ENCODE data around the gene SND1.
A peak's percentile ranks its signal among the peaks of the same experiment; 100 is the strongest.

SND1 gene

DNA sequence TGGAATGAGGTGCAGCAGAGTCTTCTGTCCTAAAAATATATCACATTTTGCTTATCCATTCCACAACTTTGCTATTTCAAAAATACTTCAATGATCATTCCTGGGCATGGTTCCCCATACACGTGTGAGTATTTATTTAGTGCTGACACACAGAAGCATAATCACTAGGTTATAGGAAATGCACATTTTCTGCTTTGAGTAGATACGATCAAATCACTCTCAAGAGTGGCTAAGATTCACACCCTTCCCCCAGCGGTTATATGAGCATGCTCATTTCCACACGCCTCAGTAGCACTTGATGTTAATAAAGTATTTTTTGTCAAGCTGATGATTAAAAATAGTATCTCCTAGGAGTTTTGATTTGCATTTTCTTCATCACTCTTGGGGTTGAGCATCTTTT lies 472.8 kb downstream of the SND1 start:
- H3K27me3 ChIP-seq (replicated peaks; ENCODE audit: control insufficient read depth, insufficient read depth, low read length, poor library complexity, severe bottlenecking), result no peaks in the 10 kb centered on the region
- no peak overlapping the region for H3K4me3 ChIP-seq (ENCODE audit: insufficient read depth, low read depth, low read length, poor library complexity, severe bottlenecking)
- no peaks in the 10 kb centered on the region for H3K36me3 ChIP-seq (ENCODE audit: control insufficient read depth, insufficient read depth, low read length)
- no peak for DNase-seq
- no peaks in the 10 kb centered on the region for H3K9me3 ChIP-seq (ENCODE audit: control insufficient read depth, low read length)
- H3K4me1 ChIP-seq (ENCODE audit: control insufficient read depth, insufficient read depth, low read length, poor library complexity, severe bottlenecking), result no peaks in the 10 kb centered on the region
- H3K27ac ChIP-seq (ENCODE audit: insufficient read depth, low read length, poor library complexity, severe bottlenecking), result no peak overlapping the region

DNA sequence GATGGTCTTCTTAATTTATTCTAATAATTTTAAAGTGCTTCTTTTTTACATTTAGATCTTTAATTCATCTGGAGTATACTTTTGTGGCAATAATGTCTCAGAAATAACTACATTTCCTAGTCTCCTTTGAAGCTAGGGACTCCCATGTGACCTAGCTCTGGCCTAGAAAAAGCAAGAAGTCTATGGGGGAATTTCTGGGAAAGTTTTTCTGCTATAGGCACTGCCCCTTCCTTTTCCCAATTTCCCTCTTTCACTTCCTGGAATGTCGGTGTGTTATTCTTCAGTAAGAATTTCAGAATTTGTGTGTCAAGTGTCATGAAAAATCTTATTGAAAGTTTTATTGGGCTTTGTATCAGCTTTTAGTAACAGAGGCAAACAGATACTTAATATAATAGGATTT lies 473.8 kb downstream of the SND1 start:
- DNase-seq, result no peak
- H3K4me3 ChIP-seq (ENCODE audit: insufficient read depth, low read depth, low read length, poor library complexity, severe bottlenecking), result no peak overlapping the region

DNA sequence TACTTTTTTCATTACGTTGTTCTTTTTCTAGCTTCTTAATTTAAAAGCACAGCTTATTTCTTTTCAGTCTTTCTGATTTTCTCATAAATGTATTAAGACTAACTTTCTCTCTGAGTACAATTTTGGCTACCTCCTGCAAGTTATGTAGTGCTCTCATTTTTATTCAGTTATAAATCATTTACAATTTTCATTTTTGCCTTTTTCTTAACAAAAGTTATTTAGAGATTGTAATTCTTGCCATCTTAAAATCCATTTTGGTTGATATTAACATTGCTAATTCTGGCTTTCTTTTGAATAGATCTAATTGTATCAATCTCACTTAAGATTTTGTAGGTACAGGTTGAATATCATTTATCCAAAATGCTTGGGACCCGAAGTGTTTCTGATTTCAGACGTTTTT lies 476.4 kb downstream of the SND1 start:
- Histone ChIP-seq H3K27ac (ENCODE audit: insufficient read depth, low read length, poor library complexity, severe bottlenecking) (no peak overlapping the region), H3K9me3 (ENCODE audit: control insufficient read depth, low read length) (no peaks in the 10 kb centered on the region), H3K4me3 (ENCODE audit: insufficient read depth, low read depth, low read length, poor library complexity, severe bottlenecking) (no peak overlapping the region), H3K36me3 (ENCODE audit: control insufficient read depth, insufficient read depth, low read length) (no peaks in the 10 kb centered on the region), H3K4me1 (ENCODE audit: control insufficient read depth, insufficient read depth, low read length, poor library complexity, severe bottlenecking) (no peaks in the 10 kb centered on the region), H3K27me3 (replicated peaks; ENCODE audit: control insufficient read depth, insufficient read depth, low read length, poor library complexity, severe bottlenecking) (no peaks in the 10 kb centered on the region)
- DNase-seq, result no peak

More for the DNA sequence above, 473.8 kb downstream of the SND1 start:
- Histone ChIP-seq H3K4me1 (ENCODE audit: control insufficient read depth, insufficient read depth, low read length, poor library complexity, severe bottlenecking) (no peaks in the 10 kb centered on the region), H3K9me3 (ENCODE audit: control insufficient read depth, low read length) (no peaks in the 10 kb centered on the region), H3K27me3 (replicated peaks; ENCODE audit: control insufficient read depth, insufficient read depth, low read length, poor library complexity, severe bottlenecking) (no peaks in the 10 kb centered on the region), H3K27ac (ENCODE audit: insufficient read depth, low read length, poor library complexity, severe bottlenecking) (no peak overlapping the region), H3K36me3 (ENCODE audit: control insufficient read depth, insufficient read depth, low read length) (no peaks in the 10 kb centered on the region)

DNA sequence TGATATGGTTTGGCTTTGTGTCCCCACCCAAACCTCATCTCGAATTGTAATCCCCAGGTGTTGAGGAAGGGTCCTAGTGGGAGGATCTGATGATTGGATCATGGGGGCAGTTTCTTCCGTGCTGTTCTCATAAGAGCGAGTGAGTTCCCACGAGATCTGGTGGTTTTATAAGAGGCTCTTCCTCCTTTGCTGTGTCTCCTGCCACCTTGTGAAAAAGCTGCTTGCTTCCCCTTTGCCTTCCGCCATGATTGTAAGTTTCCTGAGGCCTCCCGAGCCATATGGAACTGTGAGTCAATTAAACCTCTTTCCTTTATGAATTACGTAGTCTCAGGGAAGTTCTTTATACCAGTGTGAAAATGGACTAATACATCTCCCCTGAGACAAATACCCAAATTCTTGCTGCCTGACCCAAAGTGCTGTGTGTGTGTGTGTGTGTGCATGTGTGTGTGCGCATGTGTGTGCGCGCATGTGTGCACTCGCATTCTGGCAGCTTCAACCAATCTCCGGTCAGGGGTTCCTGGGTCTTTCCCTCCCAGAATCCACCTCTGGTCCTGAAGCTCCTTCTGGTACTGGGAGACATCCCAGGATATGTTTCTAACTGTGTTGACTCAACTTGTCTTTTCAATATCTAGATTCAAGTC lies 477.4 kb downstream of the SND1 start:
- Histone ChIP-seq H3K4me3 (ENCODE audit: insufficient read depth, low read depth, low read length, poor library complexity, severe bottlenecking) (no peak overlapping the region), H3K9me3 (ENCODE audit: control insufficient read depth, low read length) (no peaks in the 10 kb centered on the region), H3K27me3 (replicated peaks; ENCODE audit: control insufficient read depth, insufficient read depth, low read length, poor library complexity, severe bottlenecking) (peaks cover 5% of the 10 kb centered on the region), H3K4me1 (ENCODE audit: control insufficient read depth, insufficient read depth, low read length, poor library complexity, severe bottlenecking) (no peaks in the 10 kb centered on the region), H3K36me3 (ENCODE audit: control insufficient read depth, insufficient read depth, low read length) (no peaks in the 10 kb centered on the region), H3K27ac (ENCODE audit: insufficient read depth, low read length, poor library complexity, severe bottlenecking) (no peak overlapping the region)
- DNase-seq, result no peak

DNA sequence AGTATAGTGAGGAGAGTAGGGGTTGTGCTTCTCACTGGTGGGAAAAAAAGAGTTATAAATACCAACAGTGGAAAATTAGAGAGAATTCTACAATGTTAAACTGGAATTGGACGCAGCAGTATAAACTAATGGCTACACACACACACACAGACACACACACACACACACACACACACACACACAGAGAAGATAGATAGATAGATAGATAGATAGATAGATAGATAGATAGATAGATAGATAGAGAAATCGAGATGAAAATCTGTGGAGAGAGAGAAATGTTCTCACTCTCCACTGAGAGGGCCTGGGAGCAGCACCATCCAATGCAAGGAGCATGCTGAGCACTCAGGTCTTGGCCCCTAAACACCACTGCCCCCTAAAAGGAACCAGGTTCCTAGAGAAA lies 479.1 kb downstream of the SND1 start:
- no peaks in the 10 kb centered on the region for H3K9me3 ChIP-seq (ENCODE audit: control insufficient read depth, low read length)
- no peak for DNase-seq
- H3K4me3 ChIP-seq (ENCODE audit: insufficient read depth, low read depth, low read length, poor library complexity, severe bottlenecking), result no peak overlapping the region
- H3K27me3 ChIP-seq (replicated peaks; ENCODE audit: control insufficient read depth, insufficient read depth, low read length, poor library complexity, severe bottlenecking), result peaks cover 14% of the 10 kb centered on the region
- H3K36me3 ChIP-seq (ENCODE audit: control insufficient read depth, insufficient read depth, low read length), result no peaks in the 10 kb centered on the region
- H3K4me1 ChIP-seq (ENCODE audit: control insufficient read depth, insufficient read depth, low read length, poor library complexity, severe bottlenecking), result peaks cover 9% of the 10 kb centered on the region
- H3K27ac ChIP-seq (ENCODE audit: insufficient read depth, low read length, poor library complexity, severe bottlenecking), result no peak overlapping the region

DNA sequence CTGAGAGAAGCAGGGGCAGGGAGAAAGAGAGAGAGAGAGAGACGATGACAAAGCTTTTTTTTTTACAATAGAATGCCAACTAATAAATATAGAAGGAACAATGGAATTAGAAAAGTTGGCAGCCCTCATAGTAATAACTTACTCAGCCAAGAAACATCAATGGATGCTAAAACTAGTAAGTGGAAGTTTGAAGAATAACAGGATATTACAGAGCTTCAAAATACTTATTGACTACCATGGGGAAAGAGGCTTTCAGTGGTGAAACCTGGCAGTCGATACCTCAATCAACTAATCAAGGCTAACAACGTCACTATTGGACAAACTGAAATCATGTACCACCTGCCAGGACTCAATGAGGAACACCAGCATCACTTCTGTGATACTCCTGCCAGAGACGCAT lies 479.7 kb downstream of the SND1 start:
- peaks cover 14% of the 10 kb centered on the region for H3K27me3 ChIP-seq (replicated peaks; ENCODE audit: control insufficient read depth, insufficient read depth, low read length, poor library complexity, severe bottlenecking)

DNA sequence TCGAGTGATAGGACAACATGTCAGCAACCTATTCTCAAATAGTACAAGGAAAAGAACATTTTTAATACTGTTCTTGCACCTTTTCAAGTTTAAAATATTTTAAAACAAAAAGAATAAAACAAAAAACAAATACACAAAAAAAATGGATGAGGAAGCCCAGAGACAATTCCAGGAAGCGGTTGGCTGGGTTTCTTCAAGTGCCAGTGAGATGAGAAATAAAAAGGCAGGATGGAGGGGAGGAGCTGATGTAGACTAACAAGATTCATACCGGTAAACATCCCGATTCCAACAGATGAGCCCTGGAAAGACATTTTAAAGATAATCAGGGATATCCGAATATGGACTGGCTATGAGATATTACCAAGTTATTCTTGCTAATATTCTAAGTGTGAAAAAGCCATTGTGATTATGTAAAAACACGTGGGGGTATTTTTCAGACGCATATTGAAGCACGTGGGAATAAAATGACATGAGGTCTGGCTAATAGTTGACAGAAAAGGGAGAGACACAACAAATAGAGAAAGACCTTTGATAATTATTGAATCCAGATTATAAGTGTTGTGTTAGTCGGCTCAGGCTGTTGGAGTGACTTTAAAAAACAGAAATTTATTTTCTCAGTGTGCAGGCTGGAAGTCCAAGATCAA lies 480.6 kb downstream of the SND1 start:
- Histone ChIP-seq H3K9me3 (ENCODE audit: control insufficient read depth, low read length) (no peaks in the 10 kb centered on the region), H3K4me3 (ENCODE audit: insufficient read depth, low read depth, low read length, poor library complexity, severe bottlenecking) (no peak overlapping the region), H3K36me3 (ENCODE audit: control insufficient read depth, insufficient read depth, low read length) (no peaks in the 10 kb centered on the region), H3K27ac (ENCODE audit: insufficient read depth, low read length, poor library complexity, severe bottlenecking) (no peak overlapping the region), H3K4me1 (ENCODE audit: control insufficient read depth, insufficient read depth, low read length, poor library complexity, severe bottlenecking) (peaks cover 12% of the 10 kb centered on the region), H3K27me3 (replicated peaks; ENCODE audit: control insufficient read depth, insufficient read depth, low read length, poor library complexity, severe bottlenecking) (peaks cover 17% of the 10 kb centered on the region)
- no peak for DNase-seq

More for the DNA sequence above, 479.7 kb downstream of the SND1 start:
- no peaks in the 10 kb centered on the region for H3K9me3 ChIP-seq (ENCODE audit: control insufficient read depth, low read length)
- H3K36me3 ChIP-seq (ENCODE audit: control insufficient read depth, insufficient read depth, low read length), result no peaks in the 10 kb centered on the region
- DNase-seq, result no peak
- no peak overlapping the region for H3K4me3 ChIP-seq (ENCODE audit: insufficient read depth, low read depth, low read length, poor library complexity, severe bottlenecking)
- H3K4me1 ChIP-seq (ENCODE audit: control insufficient read depth, insufficient read depth, low read length, poor library complexity, severe bottlenecking), result peaks cover 12% of the 10 kb centered on the region
- H3K27ac ChIP-seq (ENCODE audit: insufficient read depth, low read length, poor library complexity, severe bottlenecking), result no peak overlapping the region

DNA sequence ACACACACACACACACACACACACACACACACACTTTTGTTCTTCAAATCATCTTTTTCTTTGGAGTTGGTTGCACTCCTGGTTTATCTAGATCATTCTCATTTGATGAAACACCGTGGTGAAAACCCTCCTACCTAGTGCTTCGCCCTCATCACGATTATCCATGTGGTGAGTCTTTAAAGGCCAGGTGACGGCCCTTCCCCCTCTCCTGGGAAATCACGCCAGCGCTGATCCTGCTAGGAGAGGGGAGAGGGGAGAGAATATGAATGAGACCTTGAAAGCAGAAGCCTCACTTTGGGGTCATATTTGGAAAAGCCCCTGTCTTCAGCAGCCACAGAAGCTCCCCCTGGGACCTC lies 483.1 kb downstream of the SND1 start:
- no peaks in the 10 kb centered on the region for H3K9me3 ChIP-seq (ENCODE audit: control insufficient read depth, low read length)
- DNase-seq, result no peak
- H3K36me3 ChIP-seq (ENCODE audit: control insufficient read depth, insufficient read depth, low read length), result no peaks in the 10 kb centered on the region
- H3K4me1 ChIP-seq (ENCODE audit: control insufficient read depth, insufficient read depth, low read length, poor library complexity, severe bottlenecking), result peaks cover 12% of the 10 kb centered on the region
- peaks cover 19% of the 10 kb centered on the region for H3K27me3 ChIP-seq (replicated peaks; ENCODE audit: control insufficient read depth, insufficient read depth, low read length, poor library complexity, severe bottlenecking)
- H3K4me3 ChIP-seq (ENCODE audit: insufficient read depth, low read depth, low read length, poor library complexity, severe bottlenecking), result peak overlapping the region; percentile 63
- no peak overlapping the region for H3K27ac ChIP-seq (ENCODE audit: insufficient read depth, low read length, poor library complexity, severe bottlenecking)

DNA sequence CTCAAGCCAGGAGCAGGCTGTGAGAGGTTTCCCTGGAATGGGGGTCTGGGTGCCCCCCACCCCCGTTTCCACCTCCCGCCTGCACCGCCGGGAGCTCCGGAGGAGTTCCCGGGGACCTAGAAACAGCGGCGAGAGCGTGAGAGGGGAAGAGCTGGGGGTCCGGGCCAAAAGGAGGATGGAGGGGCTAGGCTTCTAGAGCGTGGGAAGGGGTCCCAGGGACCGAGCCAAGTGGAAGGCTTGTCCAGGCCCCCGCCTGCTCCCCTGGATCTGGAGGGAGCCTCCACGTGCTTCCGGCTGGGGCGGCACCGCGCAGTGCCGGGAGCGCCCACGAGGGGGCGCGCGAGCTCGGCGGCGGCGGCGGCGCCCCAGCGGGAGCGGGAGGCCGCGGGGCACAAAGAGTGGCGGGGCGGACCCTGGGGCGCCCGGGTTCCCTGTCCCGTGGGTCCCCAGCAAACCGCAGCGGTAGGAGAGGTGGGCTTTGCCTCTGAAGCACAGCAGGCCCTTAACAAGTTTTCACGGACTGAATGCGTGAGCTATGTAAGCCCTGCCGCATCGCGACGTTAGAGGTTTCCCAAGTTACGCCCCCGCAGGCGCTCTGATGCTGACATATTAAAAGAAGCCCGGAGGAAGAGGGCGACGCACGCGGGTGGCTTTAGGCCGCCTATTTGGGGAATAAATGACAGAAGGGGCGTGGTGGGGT lies 483.7 kb downstream of the SND1 start:
- DNase-seq, result peak; percentile 11 to 25 (median 21)
- peaks cover 12% of the 10 kb centered on the region for H3K4me1 ChIP-seq (ENCODE audit: control insufficient read depth, insufficient read depth, low read length, poor library complexity, severe bottlenecking)
- H3K9me3 ChIP-seq (ENCODE audit: control insufficient read depth, low read length), result no peaks in the 10 kb centered on the region
- peaks cover 19% of the 10 kb centered on the region for H3K27me3 ChIP-seq (replicated peaks; ENCODE audit: control insufficient read depth, insufficient read depth, low read length, poor library complexity, severe bottlenecking)
- no peak overlapping the region for H3K27ac ChIP-seq (ENCODE audit: insufficient read depth, low read length, poor library complexity, severe bottlenecking)
- no peaks in the 10 kb centered on the region for H3K36me3 ChIP-seq (ENCODE audit: control insufficient read depth, insufficient read depth, low read length)
- H3K4me3 ChIP-seq (ENCODE audit: insufficient read depth, low read depth, low read length, poor library complexity, severe bottlenecking), result peak overlapping the region; percentile 63

DNA sequence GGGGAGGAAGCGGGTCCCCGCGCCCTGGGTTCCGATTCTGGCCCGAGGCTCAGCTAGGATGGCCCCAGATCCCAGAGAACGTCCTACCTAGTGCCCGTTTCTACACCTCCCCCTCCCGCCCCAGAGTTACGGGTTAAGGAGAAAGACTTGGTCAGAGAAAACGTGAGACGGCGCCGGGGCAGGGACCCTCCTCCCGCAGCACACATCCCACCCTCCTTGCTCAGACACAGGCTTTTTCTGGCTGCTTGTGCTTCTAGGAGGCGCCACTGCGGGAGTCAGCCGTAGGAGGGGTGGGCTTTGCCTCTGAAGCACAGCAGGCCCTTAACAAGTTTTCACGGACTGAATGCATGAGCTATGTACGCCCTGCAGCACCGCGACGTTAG lies 484.2 kb downstream of the SND1 start:
- Histone ChIP-seq H3K9me3 (ENCODE audit: control insufficient read depth, low read length) (no peaks in the 10 kb centered on the region), H3K27ac (ENCODE audit: insufficient read depth, low read length, poor library complexity, severe bottlenecking) (no peak overlapping the region)

More for the DNA sequence above, 484.2 kb downstream of the SND1 start:
- DNase-seq, result no peak
- no peaks in the 10 kb centered on the region for H3K36me3 ChIP-seq (ENCODE audit: control insufficient read depth, insufficient read depth, low read length)
- peaks cover 19% of the 10 kb centered on the region for H3K27me3 ChIP-seq (replicated peaks; ENCODE audit: control insufficient read depth, insufficient read depth, low read length, poor library complexity, severe bottlenecking)
- H3K4me3 ChIP-seq (ENCODE audit: insufficient read depth, low read depth, low read length, poor library complexity, severe bottlenecking), result peak overlapping the region; percentile 63
- peaks cover 12% of the 10 kb centered on the region for H3K4me1 ChIP-seq (ENCODE audit: control insufficient read depth, insufficient read depth, low read length, poor library complexity, severe bottlenecking)
